Keratinocyte (primary cell): Measurements from ENCODE around the gene VPREB1. TPM values are rescaled to one million over a fixed set of nuclear protein-coding genes. Genes with fewer than 3 reads are reported as not detected.

ENCODE experiments used
- DNase-seq: peaks from one replicate; pipeline ENCODE4 v3.0.0-alpha.2; 2011; ENCODE audit warnings: low read depth, missing footprints, low spot score
- FAIRE-seq: peaks from 2 replicates; lab custom pipeline; 2011; peaks lifted over from hg19 to GRCh38; lab: Jason Lieb, UNC
- H2AFZ ChIP-seq: 2 replicates; pipeline ENCODE4 v1.6.0; 2012; ENCODE audit warnings: low read length, control low read depth, inconsistent platforms; ENCODE audit not compliant: control insufficient read depth
- H3K27ac ChIP-seq: 2 replicates; pipeline ENCODE4 v1.5.1; 2011; ENCODE audit warnings: low read length; ENCODE audit not compliant: control insufficient read depth, insufficient read depth
- H3K27me3 ChIP-seq: 3 replicates; pipeline ENCODE4 v1.6.0; 2011; ENCODE audit warnings: low read length; ENCODE audit not compliant: control insufficient read depth, insufficient read depth; ENCODE audit errors: extremely low read depth
- H3K36me3 ChIP-seq, 2 experiments: 2 replicates in 1 of 2; 3 replicates in 1 of 2; pipeline ENCODE4 v1.5.1; 2011; ENCODE audit warnings: low read length in 2 of 2, mild to moderate bottlenecking in 1 of 2; ENCODE audit not compliant: control insufficient read depth in 2 of 2, insufficient read depth in 2 of 2; ENCODE audit errors: extremely low read depth in 1 of 2
- H3K4me1 ChIP-seq: 3 replicates; pipeline ENCODE4 v1.5.1; 2011; ENCODE audit warnings: low read length; ENCODE audit not compliant: control insufficient read depth, insufficient read depth; ENCODE audit errors: extremely low read depth
- H3K4me2 ChIP-seq: 3 replicates; pipeline ENCODE4 v1.6.0; 2011; ENCODE audit warnings: low read depth, low read length; ENCODE audit not compliant: control insufficient read depth, insufficient read depth; ENCODE audit errors: extremely low read depth
- H3K4me3 ChIP-seq, 3 experiments: fragments of 200-600 bp in 1 of 3; sonication (generic) in 1 of 3; 2 replicates in 2 of 3; 3 replicates in 1 of 3; pipeline ENCODE4 v1.5.1; 2011 to 2016; ENCODE audit warnings: low read length in 3 of 3, mild to moderate bottlenecking in 3 of 3, control low read depth in 2 of 3, inconsistent platforms in 1 of 3, low read depth in 1 of 3, mixed read lengths in 1 of 3, mixed run types in 1 of 3, moderate library complexity in 1 of 3; ENCODE audit not compliant: control insufficient read depth in 2 of 3, insufficient read depth in 2 of 3; ENCODE audit errors: extremely low read depth in 1 of 3
- H3K79me2 ChIP-seq: 2 replicates; pipeline ENCODE4 v1.6.0; 2012; ENCODE audit warnings: low read length; ENCODE audit not compliant: control insufficient read depth, insufficient read depth
- H3K9ac ChIP-seq: 3 replicates; pipeline ENCODE4 v1.6.0; 2011; ENCODE audit warnings: low read length; ENCODE audit not compliant: control insufficient read depth, insufficient read depth; ENCODE audit errors: extremely low read depth
- H3K9me1 ChIP-seq: 3 replicates; pipeline ENCODE4 v1.6.0; 2011; ENCODE audit warnings: low read length; ENCODE audit not compliant: control insufficient read depth, insufficient read depth; ENCODE audit errors: extremely low read depth
- H3K9me3 ChIP-seq: 2 replicates; pipeline ENCODE4 v1.5.1; 2012; ENCODE audit warnings: low read depth, low read length; ENCODE audit not compliant: control insufficient read depth
- H4K20me1 ChIP-seq: 3 replicates; pipeline ENCODE4 v1.6.0; 2011; ENCODE audit warnings: low read length; ENCODE audit not compliant: control insufficient read depth, insufficient read depth; ENCODE audit errors: extremely low read depth
- CTCF ChIP-seq, 3 experiments: IDR thresholded peaks in 1 of 3; conservative IDR thresholded peaks in 1 of 3; optimal IDR thresholded peaks in 1 of 3; 2 replicates in 2 of 3; 3 replicates in 1 of 3; pipeline versions ENCODE3 to v1.5.1; 2011; ENCODE audit warnings: low read length in 3 of 3, mild to moderate bottlenecking in 3 of 3, moderate library complexity in 2 of 3, control low read depth in 1 of 3, inconsistent platforms in 1 of 3; ENCODE audit not compliant: insufficient read depth in 2 of 3; ENCODE audit errors: extremely low read depth in 1 of 3
- EZH2 ChIP-seq: IDR thresholded peaks from one replicate; pipeline ENCODE4 v1.6.1; 2012; ENCODE audit warnings: inconsistent platforms, mild to moderate bottlenecking, low read length, moderate library complexity
- dilution Hi-C: fragments of 300-500 bp; cut with MboI; formaldehyde crosslinking; loops from one replicate; pipeline ENCODE4 v1.7.0; 2020; ENCODE audit warnings: low sequenced_read_pairs; ENCODE audit not compliant: extremely low pct_ligation_motif_present
- polyA plus RNA-seq, 5 experiments: library from polyadenylated mRNA; depleted of rRNA in 3 of 5; stranded (reverse) in 3 of 5; stranded (forward) in 1 of 5; unstranded in 1 of 5; fragments of >200 nt; gene quantifications; 1 replicate in 1 of 5; 2 replicates in 3 of 5; 3 replicates in 1 of 5; pipeline versions ENCODE4 v1.2.1 to v1.2.3, GENCODE V29; 2011 to 2012; ENCODE audit warnings: missing spikeins in 2 of 5, low read depth in 1 of 5, low replicate concordance in 1 of 5

Gene VPREB1
- polyA plus RNA-seq, 1 donor (not counting 4 experiments of a cell fraction or from before 2014, with no cell fraction given): not detected

- Histone ChIP-seq H3K4me1 (no peaks in the 10 kb centered on the region), H3K79me2 (no peaks in the 10 kb centered on the region), H3K4me3 (no peak overlapping the region), H3K27ac (no peak overlapping the region), H3K4me2 (no peak overlapping the region), H4K20me1 (peaks cover 2% of the 10 kb centered on the region), H2AFZ (no peak overlapping the region), H3K27me3 (peaks cover 24% of the 10 kb centered on the region), H3K9ac (no peak overlapping the region), H3K9me1 (no peaks in the 10 kb centered on the region), H3K36me3 (no peaks in the 10 kb centered on the region), H3K9me3 (no peaks in the 10 kb centered on the region)
- dilution Hi-C loops: no loop called here
- no peak for TF ChIP-seq EZH2
- TF ChIP-seq CTCF (optimal IDR thresholded peaks at IDR 0.05 in 1 of 3, IDR thresholded peaks at IDR 0.05 in 1 of 3, conservative IDR thresholded peaks at IDR 0.05 in 1 of 3; ENCODE audit: extremely low read depth in 1 of 3, insufficient read depth in 2 of 3, low read length in 3 of 3): peak; percentile 95 to 100 (median 96)
- peak; percentile 80 for FAIRE-seq
- DNase-seq: peak; percentile 45
These were observed 49.1 kb upstream of the VPREB1 start for GRCh38 chr22:22195265-22196017.

GRCh38 chr22:22196018-22196533, 48.5 kb upstream of the VPREB1 start:
- FAIRE-seq (no peak), DNase-seq (no peak)
- Histone ChIP-seq H3K9me1 (no peaks in the 10 kb centered on the region), H3K27me3 (peaks cover 25% of the 10 kb centered on the region), H3K9me3 (no peaks in the 10 kb centered on the region), H4K20me1 (peaks cover 2% of the 10 kb centered on the region), H3K27ac (no peak overlapping the region), H3K4me3 (no peak overlapping the region), H3K79me2 (no peaks in the 10 kb centered on the region), H3K4me1 (no peaks in the 10 kb centered on the region), H2AFZ (no peak overlapping the region), H3K36me3 (no peaks in the 10 kb centered on the region), H3K4me2 (no peak overlapping the region), H3K9ac (no peak overlapping the region)
- dilution Hi-C loops: no loop called here
- TF ChIP-seq EZH2: no peak
- TF ChIP-seq CTCF (optimal IDR thresholded peaks at IDR 0.05 in 1 of 3, IDR thresholded peaks at IDR 0.05 in 1 of 3, conservative IDR thresholded peaks at IDR 0.05 in 1 of 3; ENCODE audit: extremely low read depth in 1 of 3, insufficient read depth in 2 of 3, low read length in 3 of 3): no peak
